Measurements from ENCODE around the gene PNPO. TPM values are rescaled to one million over a fixed set of nuclear protein-coding genes. Genes with fewer than 3 reads are reported as not detected.

PNPO gene
- total RNA-seq, 2 experiments from 2014 or later = 28.0 to 30.4 TPM

DNA sequence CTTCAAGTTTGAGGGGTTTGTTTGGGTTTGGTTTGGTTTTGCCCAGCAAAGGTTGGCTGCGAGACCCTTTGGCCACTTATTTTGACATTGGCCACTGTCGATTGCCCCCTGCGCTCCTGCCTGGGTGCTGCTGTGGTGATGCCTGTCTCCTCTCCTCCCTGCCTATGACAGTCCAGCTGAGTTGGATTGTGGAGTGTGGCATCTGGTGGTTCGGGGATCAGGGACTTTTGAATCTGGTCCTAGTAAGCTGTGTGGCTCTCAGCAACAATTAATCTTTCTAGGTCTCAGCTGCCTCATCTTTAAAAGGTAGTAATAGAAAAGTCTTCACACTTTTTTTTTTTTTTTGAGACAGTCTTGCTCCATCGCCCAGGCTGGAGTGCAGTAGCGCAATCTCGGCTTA, 56.7 kb downstream of the PNPO start:
- no peak for ATAC-seq
- Mint-ChIP-seq H3K4me1 (peaks cover 10% of the 10 kb centered on the region), H3K9me3 (ENCODE audit: low read depth) (no peaks in the 10 kb centered on the region), H3K27me3 (peaks cover 12% of the 10 kb centered on the region), H3K27ac (no peak overlapping the region), H3K4me3 (no peak overlapping the region), H3K36me3 (no peaks in the 10 kb centered on the region)
- CTCF ChIA-PET = interaction anchor here (1.1 to 3.2 kb wide), 4 partner anchors 12 to 27 kb away, joined by 4 to 17 read pairs (median 6); partner anchors contain the start of gene CDK5RAP3
- DNase-seq = no peak

Other genes with a start within 250 kb of the PNPO start
- gene TBKBP1, start 247.4 kb upstream of the PNPO start, total RNA-seq = 1 to 10 TPM; 2.6 to 3.0 TPM
- 10 to 100 TPM; 59.0 to 68.4 TPM for gene TBX21, start 208.3 kb upstream of the PNPO start, total RNA-seq
- gene OSBPL7, start 119.8 kb upstream of the PNPO start, total RNA-seq = 10 to 100 TPM; 30.3 to 47.8 TPM
- gene MRPL10, start 110.0 kb upstream of the PNPO start, total RNA-seq = 10 to 100 TPM; 54.4 to 64.9 TPM
- under 1 TPM; 0.14 to 0.44 TPM for gene LRRC46, start 109.9 kb upstream of the PNPO start, total RNA-seq
- 10 to 100 TPM; 28.1 to 33.8 TPM for gene SCRN2, start 100.3 kb upstream of the PNPO start, total RNA-seq
- gene SP6, start 90.4 kb upstream of the PNPO start, total RNA-seq = under 1 TPM in 1 of 2 experiments, not detected in 1; 0.12 TPM
- gene SP2, start 45.3 kb upstream of the PNPO start, total RNA-seq = 10 to 100 TPM; 21.7 to 22.9 TPM
- not detected for gene PRR15L, start 16.3 kb downstream of the PNPO start, total RNA-seq
- gene CDK5RAP3, start 29.5 kb downstream of the PNPO start, total RNA-seq = 100 to 1,000 TPM; 215 to 262 TPM
- gene COPZ2, start 96.2 kb downstream of the PNPO start, total RNA-seq = 10 to 100 TPM in 1 of 2 experiments, 1 to 10 TPM in 1; 5.4 to 14.1 TPM
- 10 to 100 TPM; 56.1 to 80.8 TPM for gene NFE2L1, start 106.8 kb downstream of the PNPO start, total RNA-seq
- gene CBX1, start 159.9 kb downstream of the PNPO start, total RNA-seq = 10 to 100 TPM; 46.3 to 47.8 TPM
- gene SNX11, start 166.2 kb downstream of the PNPO start, total RNA-seq = 10 to 100 TPM; 25.1 to 32.6 TPM